H1 (cell line): ENCODE results near the gene PRKAG3. TPM values are rescaled to one million over a fixed set of nuclear protein-coding genes. Genes with fewer than 3 reads are reported as not detected.

Experiments used
- CTCF ChIA-PET: fragments of 300-600 bp; sonication (Branson Sonifier 250); formaldehyde crosslinking; loops from one replicate; lab custom pipeline; 2021; ENCODE audit not compliant: partially characterized antibody; lab: Charles Lee
- POLR2A ChIA-PET: fragments of 300-600 bp; sonication (Branson Sonifier 250); formaldehyde crosslinking; loops from one replicate; lab custom pipeline; 2021; ENCODE audit warnings: inconsistent platforms; ENCODE audit not compliant: partially characterized antibody; lab: Charles Lee
- DNase-seq, 2 experiments: peaks; one replicate each; pipeline versions ENCODE4 v3.0.0 to v3.0.0-alpha.2; 2010 to 2022; ENCODE audit warnings: low spot score in 2 of 2, low read depth in 1 of 2, mixed read lengths in 1 of 2
- FAIRE-seq: peaks from 2 replicates; lab custom pipeline; 2011; peaks lifted over from hg19 to GRCh38; lab: Jason Lieb, UNC
- H2AFZ ChIP-seq: 2 replicates; pipeline ENCODE4 v1.8.1; 2012; ENCODE audit warnings: low read length, inconsistent platforms
- H2AK5ac ChIP-seq: 2 replicates; pipeline ENCODE4 v1.6.1; 2013; ENCODE audit warnings: low read depth, low read length
- H2BK120ac ChIP-seq: replicated peaks from 2 replicates; pipeline ENCODE3; 2013; ENCODE audit warnings: low read depth, low read length, inconsistent platforms
- H2BK12ac ChIP-seq: 2 replicates; pipeline ENCODE4 v1.6.1; 2013; ENCODE audit warnings: low read depth, low read length
- H2BK15ac ChIP-seq: 2 replicates; pipeline ENCODE4 v1.6.1; 2013; ENCODE audit warnings: low read length
- H2BK20ac ChIP-seq: 2 replicates; pipeline ENCODE4 v1.6.1; 2013; ENCODE audit warnings: low read length
- H2BK5ac ChIP-seq: 2 replicates; pipeline ENCODE4 v1.6.1; 2013; ENCODE audit warnings: low read depth, low read length
- H3K14ac ChIP-seq: 2 replicates; pipeline ENCODE4 v1.6.1; 2013; ENCODE audit warnings: inconsistent platforms; ENCODE audit not compliant: insufficient read length
- H3K18ac ChIP-seq: 2 replicates; pipeline ENCODE4 v1.6.1; 2013; ENCODE audit warnings: low read length; ENCODE audit errors: extremely low read depth
- H3K23ac ChIP-seq: 2 replicates; pipeline ENCODE4 v1.6.1; 2013; ENCODE audit warnings: inconsistent platforms; ENCODE audit not compliant: insufficient read length
- H3K23me2 ChIP-seq: 2 replicates; pipeline ENCODE4 v1.6.1; 2013; ENCODE audit warnings: low read depth, low read length
- H3K27ac ChIP-seq: 2 replicates; pipeline ENCODE4 v1.6.1; 2011; ENCODE audit warnings: low read depth, low read length, inconsistent platforms
- H3K27me3 ChIP-seq, 4 experiments: replicated peaks in 1 of 4; 1 replicate in 1 of 4; 2 replicates in 3 of 4; pipeline versions ENCODE4 v1.6.1 to v1.8.1; 2011 to 2013; ENCODE audit warnings: low read length in 3 of 4, mild to moderate bottlenecking in 3 of 4, inconsistent platforms in 2 of 4, mixed read lengths in 2 of 4, moderate library complexity in 1 of 4; ENCODE audit not compliant: control insufficient read depth in 3 of 4, insufficient read depth in 3 of 4; ENCODE audit errors: extremely low read depth in 1 of 4
- H3K36me3 ChIP-seq, 4 experiments: 2 replicates each; pipeline versions ENCODE4 v1.6.1 to v1.8.1; 2011 to 2013; ENCODE audit warnings: mild to moderate bottlenecking in 4 of 4, low read length in 3 of 4, moderate library complexity in 2 of 4, control low read depth in 1 of 4, inconsistent platforms in 1 of 4; ENCODE audit not compliant: insufficient read depth in 4 of 4, control insufficient read depth in 2 of 4
- H3K4ac ChIP-seq: replicated peaks from 2 replicates; pipeline ENCODE3; 2013; ENCODE audit warnings: low read length, low read depth, mixed read lengths, inconsistent platforms; ENCODE audit not compliant: insufficient read length
- H3K4me1 ChIP-seq, 4 experiments: replicated peaks in 1 of 4; 1 replicate in 1 of 4; 2 replicates in 3 of 4; pipeline versions ENCODE4 v1.6.1 to v1.8.1; 2011 to 2013; ENCODE audit warnings: low read length in 3 of 4, inconsistent platforms in 2 of 4, mixed read lengths in 1 of 4; ENCODE audit not compliant: insufficient read depth in 4 of 4, control insufficient read depth in 3 of 4
- H3K4me2 ChIP-seq, 2 experiments: 2 replicates each; pipeline versions ENCODE4 v1.6.1 to v1.8.1; 2011 to 2013; ENCODE audit warnings: low read depth in 2 of 2, low read length in 2 of 2, control low read depth in 1 of 2, inconsistent platforms in 1 of 2, mild to moderate bottlenecking in 1 of 2; ENCODE audit not compliant: insufficient read depth in 1 of 2
- H3K4me3 ChIP-seq, 4 experiments: fragments of 200-600, 300-600 bp in 1 of 4; sonication (generic), shearing (Covaris generic), sonication (Bioruptor Twin) in 1 of 4; 2 replicates each; pipeline versions ENCODE4 v1.5.1 to v1.8.1; 2011 to 2016; ENCODE audit warnings: low read length in 4 of 4, low read depth in 3 of 4, control low read depth in 2 of 4, inconsistent platforms in 2 of 4, mild to moderate bottlenecking in 2 of 4, mixed read lengths in 1 of 4, moderate library complexity in 1 of 4; ENCODE audit not compliant: insufficient read depth in 2 of 4; ENCODE audit errors: extremely low read depth in 1 of 4
- H3K56ac ChIP-seq: replicated peaks from 2 replicates; pipeline ENCODE3; 2013; ENCODE audit warnings: low read depth, mild to moderate bottlenecking, mixed read lengths, low read length, inconsistent platforms; ENCODE audit not compliant: insufficient read length
- H3K79me1 ChIP-seq: 2 replicates; pipeline ENCODE4 v1.6.1; 2013; ENCODE audit warnings: low read depth, low read length, control low read depth
- H3K79me2 ChIP-seq, 2 experiments: 2 replicates each; pipeline versions ENCODE4 v1.6.1 to v1.8.1; 2012 to 2013; ENCODE audit warnings: low read length in 2 of 2, mild to moderate bottlenecking in 2 of 2, inconsistent platforms in 1 of 2; ENCODE audit not compliant: insufficient read depth in 2 of 2, control insufficient read depth in 1 of 2
- H3K9ac ChIP-seq, 4 experiments: replicated peaks in 1 of 4; 1 replicate in 1 of 4; 2 replicates in 3 of 4; pipeline versions ENCODE4 v1.6.1 to v1.8.1; 2011 to 2013; ENCODE audit warnings: low read depth in 3 of 4, low read length in 3 of 4, control low read depth in 2 of 4, mild to moderate bottlenecking in 2 of 4, moderate library complexity in 2 of 4, inconsistent platforms in 1 of 4; ENCODE audit errors: extremely low read depth in 1 of 4
- H3K9me3 ChIP-seq, 2 experiments: 2 replicates each; pipeline versions ENCODE4 v1.6.1 to v1.8.1; 2012 to 2013; ENCODE audit warnings: mild to moderate bottlenecking in 2 of 2, moderate library complexity in 2 of 2, control low read depth in 1 of 2, inconsistent platforms in 1 of 2, low read depth in 1 of 2, low read length in 1 of 2, mixed read lengths in 1 of 2; ENCODE audit not compliant: insufficient read depth in 2 of 2
- H4K20me1 ChIP-seq, 2 experiments: replicated peaks in 1 of 2; 2 replicates each; pipeline versions ENCODE3 to v1.8.1; 2011 to 2013; ENCODE audit warnings: inconsistent platforms in 2 of 2, low read length in 2 of 2, mild to moderate bottlenecking in 1 of 2; ENCODE audit not compliant: insufficient read depth in 2 of 2, control insufficient read depth in 1 of 2
- H4K5ac ChIP-seq: 2 replicates; pipeline ENCODE4 v1.6.1; 2013; ENCODE audit warnings: low read length, low read depth, mixed read lengths, inconsistent platforms; ENCODE audit not compliant: insufficient read length
- H4K8ac ChIP-seq: 2 replicates; pipeline ENCODE4 v1.8.0; 2013; ENCODE audit warnings: mild to moderate bottlenecking, moderate library complexity, low read length, inconsistent platforms; ENCODE audit not compliant: insufficient read depth; ENCODE audit errors: extremely low read depth
- H4K91ac ChIP-seq: replicated peaks from 2 replicates; pipeline ENCODE3; 2013; ENCODE audit warnings: low read length, mixed read lengths, inconsistent platforms; ENCODE audit not compliant: insufficient read length
- BRCA1 ChIP-seq: IDR thresholded peaks from 2 replicates; pipeline ENCODE4 v1.6.1; 2012; ENCODE audit warnings: low read depth, low read length, improper control_type of control experiment
- CHD2 ChIP-seq: IDR thresholded peaks from 2 replicates; pipeline ENCODE4 v1.6.1; 2012; ENCODE audit warnings: low read length, improper control_type of control experiment
- HDAC2 ChIP-seq, 2 experiments: fragments of 300-600 bp in 1 of 2; sonication (generic) in 1 of 2; IDR thresholded peaks; 2 replicates each; pipeline ENCODE4 v1.6.1; 2011 to 2012; ENCODE audit warnings: low read depth in 2 of 2, low read length in 2 of 2, mild to moderate bottlenecking in 2 of 2, moderate library complexity in 2 of 2, borderline replicate concordance in 1 of 2, inconsistent platforms in 1 of 2
- POU5F1 ChIP-seq: IDR thresholded peaks from 2 replicates; pipeline ENCODE4 v1.6.1; 2011; ENCODE audit warnings: low read depth, mild to moderate bottlenecking, low read length, moderate library complexity
- RAD21 ChIP-seq, 2 experiments: IDR thresholded peaks in 1 of 2; conservative IDR thresholded peaks in 1 of 2; 2 replicates each; pipeline ENCODE4 v1.6.1; 2011; ENCODE audit warnings: low read depth in 2 of 2, low read length in 2 of 2, improper control_type of control experiment in 1 of 2, inconsistent platforms in 1 of 2, mild to moderate bottlenecking in 1 of 2, moderate library complexity in 1 of 2
- RBBP5 ChIP-seq: IDR thresholded peaks from 2 replicates; pipeline ENCODE4 v1.7.1; 2012; ENCODE audit warnings: low read depth, mild to moderate bottlenecking, inconsistent platforms, low read length, moderate library complexity, borderline replicate concordance
- RNF2 ChIP-seq: fragments of 200-900, 300-1000 bp; sonication (generic); IDR thresholded peaks from 2 replicates; pipeline ENCODE4 v1.7.1; 2016; ENCODE audit warnings: borderline replicate concordance, low read depth, mild to moderate bottlenecking, antibody characterized with exemption, low read length; ENCODE audit not compliant: poor library complexity, severe bottlenecking; ENCODE audit errors: missing control alignments
- SAP30 ChIP-seq: fragments of 300-600 bp; sonication (generic); IDR thresholded peaks from 2 replicates; pipeline ENCODE4 v1.7.1; 2012; ENCODE audit warnings: low read length, moderate library complexity, mild to moderate bottlenecking, inconsistent platforms; ENCODE audit not compliant: insufficient read depth, insufficient replicate concordance
- SP1 ChIP-seq: IDR thresholded peaks from 2 replicates; pipeline ENCODE4 v1.6.1; 2011; ENCODE audit warnings: low read depth, low read length
- SP4 ChIP-seq: IDR thresholded peaks from 2 replicates; pipeline ENCODE4 v1.6.1; 2012; ENCODE audit warnings: low read length, inconsistent platforms
- SRF ChIP-seq: IDR thresholded peaks from 2 replicates; pipeline ENCODE4 v1.6.1; 2011; ENCODE audit warnings: mild to moderate bottlenecking, low read depth, low read length, moderate library complexity
- WGBS, 2 experiments: shearing (Covaris generic) in 1 of 2; methylation state at CpG; one replicate each; pipeline versions ENCODE4 v1.1.6 to v1.1.7; 2013 to 2015; ENCODE audit warnings: low lambda C conversion rate in 2 of 2, mixed read lengths in 2 of 2, inconsistent platforms in 1 of 2, low coverage in 1 of 2, missing lambda C conversion rate in 1 of 2; ENCODE audit not compliant: insufficient replicate concordance in 2 of 2, insufficient coverage in 1 of 2, insufficient read length in 1 of 2; ENCODE audit errors: extremely low coverage in 1 of 2, missing lambda C conversion rate in 1 of 2; 5-methylcytosine and 5-hydroxymethylcytosine counted together
- polyA plus RNA-seq, 7 experiments: library from polyadenylated mRNA; depleted of rRNA in 3 of 7; stranded (reverse) in 5 of 7; unstranded in 2 of 7; fragments of >200 nt in 5 of 7; fragments of 200-250 nt in 2 of 7; gene quantifications; 1 replicate in 5 of 7; 2 replicates in 1 of 7; 4 replicates in 1 of 7; pipeline versions ENCODE4 v1.2.1 to v1.2.3, GENCODE V29; 2011 to 2013; ENCODE audit warnings: missing spikeins in 2 of 7, mixed read lengths in 2 of 7
- total RNA-seq: library from RNA; stranded (reverse); fragmentation: NEBNext Ultra II Directional; extraction: Animal tissue kit (Norgen Biotek cat#: 25700); gene quantifications from 2 replicates; pipeline ENCODE4 v1.2.1, GENCODE V29; 2021
- TF ChIP-seq, protein P1 (sequence below): IDR thresholded peaks from 2 replicates; pipeline ENCODE4 v1.6.1; 2011; ENCODE audit warnings: low read length, improper control_type of control experiment

The PRKAG3 gene
- total and polyA plus RNA-seq, 2 of the 8 experiments (the other 6 are each of a cell fraction or from before 2014, with no cell fraction given), result not detected

DNA sequence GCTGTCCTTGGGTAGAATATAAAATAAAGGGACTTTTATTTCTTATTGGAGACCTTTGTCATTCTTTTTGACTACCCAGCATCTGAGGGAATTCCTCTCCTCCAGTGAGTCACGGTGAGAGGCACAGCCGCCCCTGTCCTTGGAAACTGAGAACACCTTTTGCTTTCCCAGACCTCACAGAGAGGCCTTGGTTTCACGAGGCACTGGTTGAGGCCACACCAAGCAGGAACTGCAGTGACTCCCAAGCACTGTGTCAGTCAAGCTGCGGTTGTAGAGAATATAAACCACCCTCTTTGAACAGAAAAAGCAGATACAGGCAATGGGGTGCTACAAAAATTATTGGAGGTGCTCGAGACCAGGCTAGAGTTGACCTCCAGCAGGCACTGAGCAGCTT, 16.4 kb downstream of the PRKAG3 start:
- no peak for DNase-seq
- no peak overlapping the region for H2BK120ac ChIP-seq
- no peak overlapping the region for H2BK20ac ChIP-seq
- no peaks in the 10 kb centered on the region for H3K36me3 ChIP-seq
- 90% methylated on average over 5 of the region's 5 CpGs; no CpG with 5 or more reads in 1 of the 2 experiments for WGBS, 2 experiments
- H4K8ac ChIP-seq, result no peak overlapping the region
- no peak overlapping the region for H3K4me2 ChIP-seq
- no peak overlapping the region for H3K4me3 ChIP-seq
- H3K27me3 ChIP-seq, result no peaks in the 10 kb centered on the region
- no peak overlapping the region for H2BK15ac ChIP-seq
- no peaks in the 10 kb centered on the region for H3K23me2 ChIP-seq
- H3K18ac ChIP-seq, result no peak overlapping the region
- H3K27ac ChIP-seq, result no peak overlapping the region
- no peaks in the 10 kb centered on the region for H4K20me1 ChIP-seq
- no peaks in the 10 kb centered on the region for H3K79me2 ChIP-seq
- no peak overlapping the region for H4K5ac ChIP-seq
- H3K9ac ChIP-seq, result no peak overlapping the region
- no peak overlapping the region for H3K14ac ChIP-seq
- H3K4me1 ChIP-seq, result no peaks in the 10 kb centered on the region
- H2BK5ac ChIP-seq, result no peak overlapping the region
- no peaks in the 10 kb centered on the region for H3K79me1 ChIP-seq
- no peak overlapping the region for H3K4ac ChIP-seq
- no peak overlapping the region for H2BK12ac ChIP-seq
- no peak for FAIRE-seq
- H2AK5ac ChIP-seq, result no peak overlapping the region
- POLR2A ChIA-PET, result interaction anchor here (1.7 kb wide), 1 partner anchor 12 kb away, joined by 5 read pairs; no protein-coding TSS in a partner anchor
- CTCF ChIA-PET, result interaction anchor here (0.8 to 2.3 kb wide), 6 partner anchors 11 to 187 kb away, joined by 3 to 7 read pairs (median 4); no protein-coding TSS in a partner anchor
- H3K9me3 ChIP-seq, result no peaks in the 10 kb centered on the region
- H2AFZ ChIP-seq, result no peak overlapping the region
- H3K23ac ChIP-seq, result no peak overlapping the region
- H3K56ac ChIP-seq, result no peak overlapping the region
- H4K91ac ChIP-seq, result no peak overlapping the region
- no peak for TF ChIP-seq RNF2
- TF ChIP-seq RAD21 (IDR thresholded peaks at IDR 0.05 in 1 of 2, conservative IDR thresholded peaks at IDR 0.05 in 1 of 2; ENCODE audit: low read depth in 2 of 2, low read length in 2 of 2), result no peak
- no peak for TF ChIP-seq SAP30
- no peak for TF ChIP-seq RBBP5
- no peak for TF ChIP-seq SP1
- no peak for TF ChIP-seq SP4
- TF ChIP-seq HDAC2 (IDR thresholded peaks at IDR 0.05; ENCODE audit: borderline replicate concordance in 1 of 2, low read depth in 2 of 2, low read length in 2 of 2), result no peak
- TF ChIP-seq CHD2, result no peak
- TF ChIP-seq POU5F1, result no peak
- TF ChIP-seq SRF, result no peak
- no peak for TF ChIP-seq BRCA1
- TF ChIP-seq, protein P1, sequence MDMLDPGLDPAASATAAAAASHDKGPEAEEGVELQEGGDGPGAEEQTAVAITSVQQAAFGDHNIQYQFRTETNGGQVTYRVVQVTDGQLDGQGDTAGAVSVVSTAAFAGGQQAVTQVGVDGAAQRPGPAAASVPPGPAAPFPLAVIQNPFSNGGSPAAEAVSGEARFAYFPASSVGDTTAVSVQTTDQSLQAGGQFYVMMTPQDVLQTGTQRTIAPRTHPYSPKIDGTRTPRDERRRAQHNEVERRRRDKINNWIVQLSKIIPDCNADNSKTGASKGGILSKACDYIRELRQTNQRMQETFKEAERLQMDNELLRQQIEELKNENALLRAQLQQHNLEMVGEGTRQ, result no peak
